ENCODE measurements around the gene GBA3. TPM values are rescaled to one million over a fixed set of nuclear protein-coding genes. Genes with fewer than 3 reads are reported as not detected.

GBA3 gene
- total RNA-seq, 4 donors from 2014 or later = not detected

- Histone ChIP-seq H3K9me3 (peaks cover 0 to 6% (median 0%) of the 10 kb centered on the region in 3 donors), H3K27me3 (no peaks in the 10 kb centered on the region), H3K27ac (no peak overlapping the region), H3K36me3 (no peaks in the 10 kb centered on the region), H3K4me1 (no peaks in the 10 kb centered on the region), H3K4me3 (no peak overlapping the region)
- ATAC-seq = no peak
- WGBS, 2 donors (ENCODE audit: low coverage in 1 of 2) = 86 to 100% methylated on average over 4 of the region's 37 CpGs
- no peak for TF ChIP-seq POLR2AphosphoS5 (IDR thresholded peaks at IDR 0.05)
- TF ChIP-seq POLR2A (IDR thresholded peaks at IDR 0.05) = no peak
- TF ChIP-seq EP300 (IDR thresholded peaks at IDR 0.05) = no peak
- no peak for TF ChIP-seq CTCF (IDR thresholded peaks at IDR 0.05)
Measured at GRCh38 chr4:22778547-22779163, 85.9 kb downstream of the GBA3 start.

- WGBS, 2 donors (ENCODE audit: low coverage in 1 of 2) = 25 to 34% methylated on average over 4 of the region's 4 CpGs
- no peak for TF ChIP-seq EP300 (IDR thresholded peaks at IDR 0.05)
- TF ChIP-seq CTCF (IDR thresholded peaks at IDR 0.05) = no peak
- TF ChIP-seq POLR2AphosphoS5 (IDR thresholded peaks at IDR 0.05) = no peak
- TF ChIP-seq POLR2A (IDR thresholded peaks at IDR 0.05) = no peak
- Histone ChIP-seq H3K4me3 (no peak overlapping the region), H3K27ac (no peak overlapping the region), H3K27me3 (no peaks in the 10 kb centered on the region), H3K4me1 (no peaks in the 10 kb centered on the region), H3K9me3 (peaks cover 0 to 6% (median 0%) of the 10 kb centered on the region in 3 donors), H3K36me3 (no peaks in the 10 kb centered on the region)
- ATAC-seq = no peak
Measured at GRCh38 chr4:22780317-22780716, 87.6 kb downstream of the GBA3 start.

GRCh38 chr4:22780797-22781196, 88.1 kb downstream of the GBA3 start:
- ATAC-seq = no peak
- 61 to 87% methylated on average over 3 of the region's 3 CpGs for WGBS, 2 donors (ENCODE audit: low coverage in 1 of 2)
- Histone ChIP-seq H3K27ac (no peak overlapping the region), H3K4me1 (no peaks in the 10 kb centered on the region), H3K36me3 (no peaks in the 10 kb centered on the region), H3K9me3 (peaks cover 0 to 6% (median 0%) of the 10 kb centered on the region in 3 donors), H3K4me3 (no peak overlapping the region), H3K27me3 (no peaks in the 10 kb centered on the region)
- TF ChIP-seq EP300 (IDR thresholded peaks at IDR 0.05) (no peak), POLR2AphosphoS5 (IDR thresholded peaks at IDR 0.05) (no peak), CTCF (IDR thresholded peaks at IDR 0.05) (no peak), POLR2A (IDR thresholded peaks at IDR 0.05) (no peak)

GRCh38 chr4:22787753-22788375, 95.1 kb downstream of the GBA3 start:
- Histone ChIP-seq H3K27ac (no peak overlapping the region), H3K9me3 (no peaks in the 10 kb centered on the region), H3K27me3 (peaks cover 4% of the 10 kb centered on the region), H3K36me3 (no peaks in the 10 kb centered on the region), H3K4me3 (no peak overlapping the region), H3K4me1 (no peaks in the 10 kb centered on the region)
- WGBS, 2 donors (ENCODE audit: low coverage in 1 of 2) = 82 to 83% methylated on average over 5 to 6 of the region's 6 CpGs
- no peak for TF ChIP-seq CTCF (IDR thresholded peaks at IDR 0.05)
- no peak for TF ChIP-seq POLR2A (IDR thresholded peaks at IDR 0.05)
- no peak for TF ChIP-seq POLR2AphosphoS5 (IDR thresholded peaks at IDR 0.05)
- no peak for TF ChIP-seq EP300 (IDR thresholded peaks at IDR 0.05)
- ATAC-seq = no peak

- Histone ChIP-seq H3K4me3 (no peak overlapping the region), H3K36me3 (no peaks in the 10 kb centered on the region), H3K4me1 (no peaks in the 10 kb centered on the region), H3K27ac (no peak overlapping the region), H3K9me3 (no peaks in the 10 kb centered on the region), H3K27me3 (peaks cover 4% of the 10 kb centered on the region)
- TF ChIP-seq EP300 (IDR thresholded peaks at IDR 0.05) = no peak
- no peak for TF ChIP-seq POLR2A (IDR thresholded peaks at IDR 0.05)
- no peak for TF ChIP-seq POLR2AphosphoS5 (IDR thresholded peaks at IDR 0.05)
- TF ChIP-seq CTCF (IDR thresholded peaks at IDR 0.05) = no peak
- 44 to 57% methylated on average over 1 to 2 of the region's 2 CpGs for WGBS, 2 donors (ENCODE audit: low coverage in 1 of 2)
- ATAC-seq = no peak
Measured at GRCh38 chr4:22790631-22791030, 97.9 kb downstream of the GBA3 start.

Measured in gastroesophageal sphincter (tissue), 4 donors.